Measurements from ENCODE around the gene ERP27.

Gene ERP27

DNA sequence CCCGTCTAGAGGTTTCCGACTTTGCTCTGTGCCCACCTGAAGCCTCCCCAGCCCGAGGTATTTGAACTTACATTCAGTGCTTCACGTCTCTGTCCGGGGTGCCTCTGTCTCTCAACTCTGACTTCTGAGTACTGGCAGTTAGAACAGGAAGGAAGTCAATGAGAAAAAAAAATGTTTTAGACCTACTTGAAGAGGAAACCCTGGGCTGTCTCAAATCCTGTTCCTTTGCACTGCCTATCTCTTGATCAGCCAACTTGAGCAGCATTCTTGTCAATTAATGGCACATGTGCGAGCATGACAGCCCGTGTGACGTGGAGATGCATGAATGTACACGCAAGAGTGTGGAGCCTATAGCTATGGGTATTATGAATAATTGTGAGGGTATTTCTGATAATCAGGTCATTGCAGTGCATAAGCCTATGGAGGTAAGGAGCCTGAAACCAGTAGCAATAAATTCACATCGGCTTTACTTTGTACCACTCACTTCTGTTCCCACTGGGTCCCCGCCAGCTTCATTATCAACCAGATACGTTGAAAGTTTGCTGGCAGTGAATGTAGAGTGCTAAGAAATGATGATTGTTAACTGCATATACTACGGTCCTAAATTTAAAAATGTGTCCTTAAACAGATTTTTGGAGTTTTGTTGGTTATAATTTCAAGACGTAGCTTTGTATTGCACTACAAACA, 23.3 kb upstream of the ERP27 start, which contains the start of gene ARHGDIB:
TSS of gene ARHGDIB (minus strand) at position 136 of the 687 bp plus-strand sequence. CDS start 10,889 bp downstream, outside the sequence.
- Histone ChIP-seq H3K4me1 (no peaks in the 10 kb centered on the region), H3K9me3 (ENCODE audit: control insufficient read depth, low read length) (no peaks in the 10 kb centered on the region), H3K27me3 (ENCODE audit: control insufficient read depth, insufficient read depth, low read length) (no peaks in the 10 kb centered on the region), H2AFZ (peak within 1 kb of the TSS; percentile 7), H3K4me2 (ENCODE audit: low read length) (peak within 1 kb of the TSS; percentile 39), H3K79me2 (no peaks in the 10 kb centered on the region), H3K4me3 (ENCODE audit: low read depth, low read length) (peak within 1 kb of the TSS; percentile 49), H3K36me3 (ENCODE audit: control insufficient read depth, insufficient read depth, low read length) (no peaks in the 10 kb centered on the region), H3K9ac (no peak within 1 kb of the TSS), H3K27ac (peak within 1 kb of the TSS; percentile 48)
- TF ChIP-seq, protein P1, sequence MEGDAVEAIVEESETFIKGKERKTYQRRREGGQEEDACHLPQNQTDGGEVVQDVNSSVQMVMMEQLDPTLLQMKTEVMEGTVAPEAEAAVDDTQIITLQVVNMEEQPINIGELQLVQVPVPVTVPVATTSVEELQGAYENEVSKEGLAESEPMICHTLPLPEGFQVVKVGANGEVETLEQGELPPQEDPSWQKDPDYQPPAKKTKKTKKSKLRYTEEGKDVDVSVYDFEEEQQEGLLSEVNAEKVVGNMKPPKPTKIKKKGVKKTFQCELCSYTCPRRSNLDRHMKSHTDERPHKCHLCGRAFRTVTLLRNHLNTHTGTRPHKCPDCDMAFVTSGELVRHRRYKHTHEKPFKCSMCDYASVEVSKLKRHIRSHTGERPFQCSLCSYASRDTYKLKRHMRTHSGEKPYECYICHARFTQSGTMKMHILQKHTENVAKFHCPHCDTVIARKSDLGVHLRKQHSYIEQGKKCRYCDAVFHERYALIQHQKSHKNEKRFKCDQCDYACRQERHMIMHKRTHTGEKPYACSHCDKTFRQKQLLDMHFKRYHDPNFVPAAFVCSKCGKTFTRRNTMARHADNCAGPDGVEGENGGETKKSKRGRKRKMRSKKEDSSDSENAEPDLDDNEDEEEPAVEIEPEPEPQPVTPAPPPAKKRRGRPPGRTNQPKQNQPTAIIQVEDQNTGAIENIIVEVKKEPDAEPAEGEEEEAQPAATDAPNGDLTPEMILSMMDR (IDR thresholded peaks at IDR 0.05): no peak

DNA sequence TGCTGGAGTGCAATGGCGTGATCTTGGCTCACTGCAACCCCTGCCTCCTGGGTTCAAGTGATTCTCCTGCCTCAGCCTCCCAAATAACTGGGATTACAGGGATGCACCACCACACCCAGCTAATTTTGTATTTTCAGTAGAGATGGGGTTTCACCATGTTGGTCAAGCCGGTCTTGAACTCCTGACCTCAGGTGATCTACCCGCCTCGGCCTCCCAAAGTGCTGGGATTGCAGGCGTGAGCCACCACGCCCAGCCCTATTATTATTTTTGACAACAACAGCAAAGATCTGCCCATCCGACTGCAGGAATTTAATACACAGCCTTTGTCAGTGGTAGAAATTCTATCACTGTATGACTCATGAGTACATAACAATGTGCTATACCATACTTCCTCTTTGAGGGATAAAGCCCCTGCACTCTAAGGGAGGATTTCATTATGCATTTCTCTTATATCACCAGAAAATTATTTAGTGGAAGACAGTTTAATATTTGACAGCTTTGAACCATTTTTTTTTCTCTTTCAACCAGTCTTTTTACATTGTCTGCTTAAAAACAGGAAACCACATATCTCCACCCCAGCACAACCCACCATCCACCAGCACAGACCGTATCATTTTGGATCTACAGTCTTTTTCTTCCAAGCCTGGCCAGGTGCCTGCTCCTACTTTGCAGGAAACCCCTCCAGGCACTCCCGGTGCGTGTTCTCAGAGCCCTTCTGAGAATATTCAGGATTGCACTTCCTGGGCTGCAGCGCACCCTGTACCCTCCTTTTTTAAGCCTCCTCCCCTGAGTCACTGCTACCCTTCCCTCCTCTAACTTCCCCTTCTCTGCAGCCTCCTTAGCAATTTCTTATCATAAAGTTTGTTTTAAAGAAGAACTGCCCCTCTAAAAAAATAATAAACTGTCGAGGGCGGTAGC, 22.5 kb upstream of the ERP27 start:
- Histone ChIP-seq H3K4me3 (ENCODE audit: low read depth, low read length) (peak overlapping the region; percentile 49), H3K27ac (peak overlapping the region; percentile 48), H3K36me3 (ENCODE audit: control insufficient read depth, insufficient read depth, low read length) (no peaks in the 10 kb centered on the region), H3K4me1 (no peaks in the 10 kb centered on the region), H3K9me3 (ENCODE audit: control insufficient read depth, low read length) (no peaks in the 10 kb centered on the region), H3K79me2 (no peaks in the 10 kb centered on the region), H3K27me3 (ENCODE audit: control insufficient read depth, insufficient read depth, low read length) (no peaks in the 10 kb centered on the region), H2AFZ (no peak overlapping the region), H3K4me2 (ENCODE audit: low read length) (peak overlapping the region; percentile 33), H3K9ac (no peak overlapping the region)
- TF ChIP-seq, protein P1 (IDR thresholded peaks at IDR 0.05): no peak

DNA sequence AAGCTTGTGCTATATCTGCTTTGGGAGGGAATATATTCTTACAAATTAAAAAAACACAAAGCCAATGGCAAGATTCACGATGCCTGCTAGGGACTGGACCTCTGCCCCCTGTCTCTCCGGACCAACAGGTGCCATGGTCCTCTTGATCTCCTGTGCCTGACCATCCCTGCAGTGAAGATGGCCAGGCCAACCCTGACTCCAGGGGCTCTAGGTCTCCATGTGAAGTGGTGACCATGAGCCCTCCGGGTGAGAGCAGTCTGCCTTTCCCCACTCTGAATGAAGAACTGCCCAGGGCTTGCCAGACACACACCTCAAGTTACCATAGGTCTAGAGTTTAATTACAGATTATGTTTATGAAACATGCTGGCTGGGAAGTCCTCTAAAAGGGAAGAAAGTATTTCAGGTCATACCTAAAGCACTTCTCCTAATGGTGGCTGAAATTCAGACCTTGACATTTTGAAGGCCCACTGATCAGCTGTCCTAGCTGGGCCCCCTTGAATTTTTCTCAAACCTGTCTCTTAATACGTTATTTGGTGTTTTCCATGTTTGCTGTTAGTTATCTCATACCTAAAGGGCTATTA, 21.7 kb upstream of the ERP27 start:
- Histone ChIP-seq H3K79me2 (no peaks in the 10 kb centered on the region), H3K4me2 (ENCODE audit: low read length) (peak overlapping the region; percentile 33), H2AFZ (no peak overlapping the region), H3K27ac (peak overlapping the region; percentile 30), H3K9ac (no peak overlapping the region), H3K27me3 (ENCODE audit: control insufficient read depth, insufficient read depth, low read length) (no peaks in the 10 kb centered on the region), H3K36me3 (ENCODE audit: control insufficient read depth, insufficient read depth, low read length) (no peaks in the 10 kb centered on the region), H3K9me3 (ENCODE audit: control insufficient read depth, low read length) (no peaks in the 10 kb centered on the region), H3K4me1 (no peaks in the 10 kb centered on the region), H3K4me3 (ENCODE audit: low read depth, low read length) (peak overlapping the region; percentile 49)
- TF ChIP-seq, protein P1 (IDR thresholded peaks at IDR 0.05): no peak

DNA sequence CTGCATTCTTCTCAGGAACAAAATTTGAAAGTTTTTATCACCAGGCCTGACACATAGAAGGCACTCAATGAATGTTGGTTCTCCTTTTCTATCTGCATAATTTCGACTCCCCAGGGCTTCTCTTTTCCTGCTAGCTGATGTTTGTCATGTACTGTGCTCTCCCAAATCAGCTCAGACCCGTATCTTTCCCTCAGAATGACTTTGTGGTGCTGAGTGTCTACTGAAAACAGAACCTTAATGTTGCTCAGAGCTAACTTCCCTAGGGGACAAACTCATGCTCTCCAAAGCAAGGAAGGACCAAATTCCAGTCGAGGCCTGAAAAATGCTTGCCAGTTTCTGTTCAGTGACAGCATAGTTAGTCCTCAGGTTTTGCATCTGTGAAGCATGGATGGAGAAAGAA, 21.1 kb upstream of the ERP27 start:
- Histone ChIP-seq H3K4me1 (no peaks in the 10 kb centered on the region), H3K36me3 (ENCODE audit: control insufficient read depth, insufficient read depth, low read length) (no peaks in the 10 kb centered on the region), H3K79me2 (no peaks in the 10 kb centered on the region), H3K4me3 (ENCODE audit: low read depth, low read length) (peak overlapping the region; percentile 49), H3K27ac (no peak overlapping the region), H3K9ac (no peak overlapping the region), H2AFZ (no peak overlapping the region), H3K27me3 (ENCODE audit: control insufficient read depth, insufficient read depth, low read length) (no peaks in the 10 kb centered on the region), H3K4me2 (ENCODE audit: low read length) (no peak overlapping the region), H3K9me3 (ENCODE audit: control insufficient read depth, low read length) (no peaks in the 10 kb centered on the region)
- TF ChIP-seq, protein P1 (IDR thresholded peaks at IDR 0.05): no peak

Data from parathyroid adenoma (tissue), 2 donors.